GM23248 (cell line): ENCODE data around the gene ZCCHC2.

Experiments used
- EZH2 ChIP-seq: fragments of 200-600 bp; sonication (generic); IDR thresholded peaks from 2 replicates; pipeline ENCODE4 v1.6.1; 2018; ENCODE audit warnings: antibody characterized with exemption, mild to moderate bottlenecking; ENCODE audit not compliant: insufficient read depth, poor library complexity, severe bottlenecking
- EZH2phosphoT487 ChIP-seq: fragments of 200-600 bp; sonication (generic); IDR thresholded peaks from 2 replicates; pipeline ENCODE4 v1.6.1; 2018; ENCODE audit warnings: antibody characterized with exemption, moderate library complexity, mild to moderate bottlenecking, low read depth; ENCODE audit not compliant: insufficient read depth

GRCh38 chr18:62500174-62500573, 22.7 kb upstream of the ZCCHC2 start:
- TF ChIP-seq EZH2phosphoT487: no peak
- no peak for TF ChIP-seq EZH2
